Neural cell (in vitro differentiated cells): ENCODE results near the gene PEX3. TPM values are rescaled to one million over a fixed set of nuclear protein-coding genes. Genes with fewer than 3 reads are reported as not detected.
A peak's percentile ranks its signal among the peaks of the same experiment; 100 is the strongest.

Experiments used
- H2AFZ ChIP-seq: fragments of 200-600, 300-800 bp; sonication (generic), shearing (Covaris generic); 2 replicates; pipeline ENCODE4 v1.6.0; 2014; ENCODE audit warnings: low read depth, mild to moderate bottlenecking, antibody characterized with exemption, low read length, moderate library complexity
- H3F3A ChIP-seq: fragments of 200-600 bp; shearing (Covaris generic); 2 replicates; pipeline ENCODE4 v1.6.1; 2016; ENCODE audit warnings: mild to moderate bottlenecking, moderate library complexity, mixed read lengths, antibody characterized with exemption, low read length; ENCODE audit not compliant: insufficient read depth, poor library complexity, severe bottlenecking
- H3K27ac ChIP-seq: fragments of 200-600, 300-800 bp; sonication (generic), shearing (Covaris generic); 2 replicates; pipeline ENCODE4 v1.5.1; 2014; ENCODE audit warnings: mild to moderate bottlenecking, low read length, moderate library complexity
- H3K27me3 ChIP-seq: fragments of 300-800, 200-600 bp; sonication (generic), shearing (Covaris generic); 2 replicates; pipeline ENCODE4 v1.6.0; 2014; ENCODE audit warnings: mild to moderate bottlenecking, low read depth, low read length, moderate library complexity; ENCODE audit not compliant: insufficient read depth
- H3K36me3 ChIP-seq: fragments of 300-800, 200-600 bp; sonication (generic), shearing (Covaris generic); 2 replicates; pipeline ENCODE4 v1.5.1; 2014; ENCODE audit warnings: mild to moderate bottlenecking, antibody characterized with exemption, low read length, moderate library complexity; ENCODE audit not compliant: insufficient read depth
- H3K4me2 ChIP-seq: fragments of 300-800, 200-600 bp; sonication (generic), shearing (Covaris generic); 2 replicates; pipeline ENCODE4 v1.6.0; 2014; ENCODE audit warnings: mild to moderate bottlenecking, low read length
- H3K4me3 ChIP-seq: fragments of 300-800, 200-600 bp; sonication (generic), shearing (Covaris generic); 2 replicates; pipeline ENCODE4 v1.5.1; 2014; ENCODE audit warnings: mild to moderate bottlenecking, low read length, moderate library complexity
- H3K79me2 ChIP-seq: fragments of 200-600 bp; shearing (Covaris generic); replicated peaks from 2 replicates; pipeline ENCODE4 v1.6.0; 2014; ENCODE audit warnings: mild to moderate bottlenecking, low read length, moderate library complexity; ENCODE audit not compliant: insufficient read depth
- H3K9ac ChIP-seq: fragments of 300-800, 200-600 bp; sonication (generic), shearing (Covaris generic); 2 replicates; pipeline ENCODE4 v1.6.1; 2016; ENCODE audit warnings: mild to moderate bottlenecking, low read length, mixed read lengths
- H3K9me2 ChIP-seq: fragments of 200-600 bp; shearing (Covaris generic); 2 replicates; pipeline ENCODE4 v1.6.1; 2016; ENCODE audit warnings: mild to moderate bottlenecking, low read length, mixed read lengths; ENCODE audit not compliant: insufficient read depth
- H3K9me3 ChIP-seq: fragments of 200-600, 300-800 bp; sonication (generic), shearing (Covaris generic); 2 replicates; pipeline ENCODE4 v1.6.1; 2016; ENCODE audit warnings: mild to moderate bottlenecking, mixed run types, low read length, moderate library complexity, mixed read lengths
- H4K20me1 ChIP-seq: fragments of 200-600 bp; shearing (Covaris generic); 2 replicates; pipeline ENCODE4 v1.6.1; 2016; ENCODE audit warnings: mild to moderate bottlenecking, mixed run types; ENCODE audit not compliant: insufficient read depth
- EP300 ChIP-seq: fragments of 450-650 bp; conservative IDR thresholded peaks from 2 replicates; pipeline ENCODE4 v1.6.1; 2014; ENCODE audit warnings: antibody characterized with exemption, mild to moderate bottlenecking, moderate library complexity; ENCODE audit not compliant: poor library complexity, severe bottlenecking
- EZH2 ChIP-seq: fragments of 200-600, 300-800 bp; shearing (Covaris generic), sonication (generic); IDR thresholded peaks from 2 replicates; pipeline ENCODE4 v1.6.1; 2014; ENCODE audit warnings: antibody characterized with exemption, low read length, borderline replicate concordance, mild to moderate bottlenecking; ENCODE audit not compliant: insufficient read depth, poor library complexity, severe bottlenecking
- MXI1 ChIP-seq: fragments of 450-650 bp; conservative IDR thresholded peaks from 2 replicates; pipeline ENCODE4 v1.6.1; 2014; ENCODE audit warnings: antibody characterized with exemption, mild to moderate bottlenecking; ENCODE audit not compliant: poor library complexity, severe bottlenecking
- POLR2AphosphoS5 ChIP-seq: IDR thresholded peaks from 2 replicates; pipeline ENCODE4 v1.6.1; 2012
- RAD21 ChIP-seq: fragments of 450-650 bp; conservative IDR thresholded peaks from 2 replicates; pipeline ENCODE4 v1.6.1; 2014; ENCODE audit warnings: antibody characterized with exemption, mild to moderate bottlenecking, moderate library complexity
- SMC3 ChIP-seq: fragments of 450-650 bp; conservative IDR thresholded peaks from 2 replicates; pipeline ENCODE4 v1.6.1; 2014; ENCODE audit warnings: antibody characterized with exemption, mild to moderate bottlenecking, moderate library complexity; ENCODE audit not compliant: poor library complexity
- TAF1 ChIP-seq: IDR thresholded peaks from 2 replicates; pipeline ENCODE4 v1.6.1; 2012; ENCODE audit warnings: low read depth
- polyA plus RNA-seq: library from polyadenylated mRNA; depleted of rRNA; stranded (reverse); fragments of >200 nt; gene quantifications from 2 replicates; pipeline ENCODE4 v1.2.3, GENCODE V29; 2014
- TF ChIP-seq, protein P1 (sequence below): fragments of 450-650 bp; IDR thresholded peaks from 2 replicates; pipeline ENCODE4 v1.5.1; 2014; ENCODE audit warnings: antibody characterized with exemption, mild to moderate bottlenecking, moderate library complexity; ENCODE audit not compliant: poor library complexity, severe bottlenecking
- TF ChIP-seq, protein P2 (sequence below): IDR thresholded peaks from 2 replicates; pipeline ENCODE4 v1.6.1; 2012; ENCODE audit warnings: borderline replicate concordance

The PEX3 gene
- polyA plus RNA-seq, 1 donor from 2014 or later: 37.9 TPM

DNA sequence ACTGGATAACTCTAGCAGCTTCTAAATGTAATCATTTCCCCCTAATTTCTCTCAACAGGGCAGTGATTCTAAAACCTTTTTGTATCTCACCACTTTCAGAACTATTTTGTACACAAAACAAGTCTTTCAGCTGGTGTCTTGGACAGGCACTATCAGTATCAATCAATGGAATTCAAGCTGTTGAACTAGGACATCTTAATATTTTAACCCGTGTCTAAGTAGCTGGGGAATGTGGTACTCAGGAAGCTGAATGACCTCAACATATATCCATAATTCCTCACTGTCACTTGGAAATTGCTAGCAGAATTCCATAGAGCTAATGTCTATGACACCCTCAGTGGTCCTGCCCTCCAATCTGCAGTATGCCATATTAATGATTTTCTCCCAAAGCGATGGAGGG lies 24.6 kb upstream of the PEX3 start:
- Histone ChIP-seq H3K4me3 (no peak overlapping the region), H3K9me3 (no peaks in the 10 kb centered on the region), H3K36me3 (no peaks in the 10 kb centered on the region), H3K4me2 (no peak overlapping the region), H3F3A (no peaks in the 10 kb centered on the region), H3K79me2 (no peaks in the 10 kb centered on the region), H4K20me1 (no peaks in the 10 kb centered on the region), H3K27ac (no peak overlapping the region), H3K9me2 (no peaks in the 10 kb centered on the region), H3K27me3 (no peaks in the 10 kb centered on the region), H2AFZ (no peak overlapping the region), H3K9ac (no peak overlapping the region)
- TF ChIP-seq MXI1 (no peak), RAD21 (no peak), EZH2 (no peak), TAF1 (no peak), POLR2AphosphoS5 (no peak), EP300 (no peak), SMC3 (no peak)
- TF ChIP-seq, protein P1, sequence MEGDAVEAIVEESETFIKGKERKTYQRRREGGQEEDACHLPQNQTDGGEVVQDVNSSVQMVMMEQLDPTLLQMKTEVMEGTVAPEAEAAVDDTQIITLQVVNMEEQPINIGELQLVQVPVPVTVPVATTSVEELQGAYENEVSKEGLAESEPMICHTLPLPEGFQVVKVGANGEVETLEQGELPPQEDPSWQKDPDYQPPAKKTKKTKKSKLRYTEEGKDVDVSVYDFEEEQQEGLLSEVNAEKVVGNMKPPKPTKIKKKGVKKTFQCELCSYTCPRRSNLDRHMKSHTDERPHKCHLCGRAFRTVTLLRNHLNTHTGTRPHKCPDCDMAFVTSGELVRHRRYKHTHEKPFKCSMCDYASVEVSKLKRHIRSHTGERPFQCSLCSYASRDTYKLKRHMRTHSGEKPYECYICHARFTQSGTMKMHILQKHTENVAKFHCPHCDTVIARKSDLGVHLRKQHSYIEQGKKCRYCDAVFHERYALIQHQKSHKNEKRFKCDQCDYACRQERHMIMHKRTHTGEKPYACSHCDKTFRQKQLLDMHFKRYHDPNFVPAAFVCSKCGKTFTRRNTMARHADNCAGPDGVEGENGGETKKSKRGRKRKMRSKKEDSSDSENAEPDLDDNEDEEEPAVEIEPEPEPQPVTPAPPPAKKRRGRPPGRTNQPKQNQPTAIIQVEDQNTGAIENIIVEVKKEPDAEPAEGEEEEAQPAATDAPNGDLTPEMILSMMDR: no peak
- TF ChIP-seq, protein P2, sequence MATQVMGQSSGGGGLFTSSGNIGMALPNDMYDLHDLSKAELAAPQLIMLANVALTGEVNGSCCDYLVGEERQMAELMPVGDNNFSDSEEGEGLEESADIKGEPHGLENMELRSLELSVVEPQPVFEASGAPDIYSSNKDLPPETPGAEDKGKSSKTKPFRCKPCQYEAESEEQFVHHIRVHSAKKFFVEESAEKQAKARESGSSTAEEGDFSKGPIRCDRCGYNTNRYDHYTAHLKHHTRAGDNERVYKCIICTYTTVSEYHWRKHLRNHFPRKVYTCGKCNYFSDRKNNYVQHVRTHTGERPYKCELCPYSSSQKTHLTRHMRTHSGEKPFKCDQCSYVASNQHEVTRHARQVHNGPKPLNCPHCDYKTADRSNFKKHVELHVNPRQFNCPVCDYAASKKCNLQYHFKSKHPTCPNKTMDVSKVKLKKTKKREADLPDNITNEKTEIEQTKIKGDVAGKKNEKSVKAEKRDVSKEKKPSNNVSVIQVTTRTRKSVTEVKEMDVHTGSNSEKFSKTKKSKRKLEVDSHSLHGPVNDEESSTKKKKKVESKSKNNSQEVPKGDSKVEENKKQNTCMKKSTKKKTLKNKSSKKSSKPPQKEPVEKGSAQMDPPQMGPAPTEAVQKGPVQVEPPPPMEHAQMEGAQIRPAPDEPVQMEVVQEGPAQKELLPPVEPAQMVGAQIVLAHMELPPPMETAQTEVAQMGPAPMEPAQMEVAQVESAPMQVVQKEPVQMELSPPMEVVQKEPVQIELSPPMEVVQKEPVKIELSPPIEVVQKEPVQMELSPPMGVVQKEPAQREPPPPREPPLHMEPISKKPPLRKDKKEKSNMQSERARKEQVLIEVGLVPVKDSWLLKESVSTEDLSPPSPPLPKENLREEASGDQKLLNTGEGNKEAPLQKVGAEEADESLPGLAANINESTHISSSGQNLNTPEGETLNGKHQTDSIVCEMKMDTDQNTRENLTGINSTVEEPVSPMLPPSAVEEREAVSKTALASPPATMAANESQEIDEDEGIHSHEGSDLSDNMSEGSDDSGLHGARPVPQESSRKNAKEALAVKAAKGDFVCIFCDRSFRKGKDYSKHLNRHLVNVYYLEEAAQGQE: no peak

- Histone ChIP-seq H3K36me3 (no peaks in the 10 kb centered on the region), H2AFZ (no peak overlapping the region), H3K27ac (no peak overlapping the region), H3K9ac (no peak overlapping the region), H3K9me2 (no peaks in the 10 kb centered on the region), H3K4me2 (no peak overlapping the region), H3K79me2 (no peaks in the 10 kb centered on the region), H3K27me3 (no peaks in the 10 kb centered on the region), H4K20me1 (no peaks in the 10 kb centered on the region), H3K9me3 (no peaks in the 10 kb centered on the region), H3F3A (no peaks in the 10 kb centered on the region), H3K4me3 (no peak overlapping the region)
- TF ChIP-seq EP300 (no peak), SMC3 (peak; percentile 99), RAD21 (peak; percentile 99)
- TF ChIP-seq, protein P1: peak; percentile 95
These were observed 23.3 kb upstream of the PEX3 start for GRCh38 chr6:143427109-143427817.
